ENCODE data around the gene ZHX3.

GRCh38 chr20:41228858-41229257, 88.7 kb downstream of the ZHX3 start:
- no peak for TF ChIP-seq CTCF (conservative IDR thresholded peaks at IDR 0.05)
- TF ChIP-seq EZH2 (IDR thresholded peaks at IDR 0.05; ENCODE audit: low read depth): no peak

Data from PC-9 (cell line).